Measurements from ENCODE around the gene AK5.

The AK5 gene

GRCh38 chr1:77550135-77550534 is 268.3 kb downstream of the AK5 start:
- DNase-seq, result no peak

DNA sequence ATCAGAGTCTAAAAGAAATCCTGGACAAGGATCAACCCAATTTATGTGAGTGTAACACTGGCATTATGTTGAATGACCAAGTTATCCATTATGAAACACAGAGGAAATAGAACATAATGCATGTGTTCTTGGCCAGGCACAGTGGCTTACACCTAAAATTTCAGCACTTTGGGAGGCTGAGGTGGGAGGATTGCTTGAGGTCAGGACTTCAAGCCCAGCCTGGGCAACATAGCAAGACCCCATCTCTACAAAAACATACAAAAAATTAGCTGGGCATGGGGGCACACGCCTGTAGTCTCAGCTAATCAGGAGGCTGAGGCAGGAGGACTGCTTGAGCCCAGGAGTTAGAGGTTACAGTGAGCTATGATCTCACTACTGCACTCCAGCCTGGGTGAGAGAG is 270.8 kb downstream of the AK5 start:
- no peak for DNase-seq

- DNase-seq, result no peak
Measured at GRCh38 chr1:77553568-77554291, 271.9 kb downstream of the AK5 start.

DNA sequence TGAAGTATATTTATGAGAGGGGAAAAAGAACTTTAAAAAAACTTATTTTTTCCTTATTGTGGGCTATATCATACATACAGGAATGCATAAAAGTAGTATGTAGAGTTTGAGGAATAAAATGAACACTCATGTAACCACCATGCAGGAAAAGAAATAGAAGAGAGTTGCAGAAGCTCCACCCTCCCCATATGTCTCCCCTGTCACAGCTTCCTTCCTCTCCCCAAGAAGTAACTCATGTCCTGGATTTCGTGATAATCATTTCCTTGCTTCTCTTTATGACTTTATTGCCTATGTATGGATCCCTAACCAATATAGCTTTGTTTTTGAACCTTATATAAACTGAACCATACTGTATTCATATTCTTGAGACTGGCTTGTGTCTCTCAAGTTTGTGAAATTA is 274.2 kb downstream of the AK5 start:
- DNase-seq, result no peak

DNA sequence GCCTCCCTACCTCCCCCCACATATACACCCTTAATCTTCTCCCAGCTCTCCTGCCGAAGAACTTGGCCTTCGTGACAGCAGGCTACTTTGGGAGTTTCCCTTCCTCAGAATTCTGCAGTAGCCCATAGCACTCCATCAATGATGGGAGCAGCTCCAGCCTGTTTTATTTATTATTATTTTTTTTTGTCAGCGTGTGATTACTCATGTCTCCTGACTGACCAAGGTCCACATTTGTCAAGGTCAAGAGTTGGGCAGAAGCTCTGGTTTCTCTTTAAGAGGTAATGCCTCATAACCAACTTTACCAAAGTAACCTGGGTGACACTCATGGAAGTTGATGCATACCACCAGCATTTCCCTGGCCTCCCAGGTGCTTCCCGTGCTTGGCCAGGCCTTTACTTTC is 275.2 kb downstream of the AK5 start:
- no peak for DNase-seq

- no peak for DNase-seq
Measured at GRCh38 chr1:77558591-77559164, 276.9 kb downstream of the AK5 start.

DNA sequence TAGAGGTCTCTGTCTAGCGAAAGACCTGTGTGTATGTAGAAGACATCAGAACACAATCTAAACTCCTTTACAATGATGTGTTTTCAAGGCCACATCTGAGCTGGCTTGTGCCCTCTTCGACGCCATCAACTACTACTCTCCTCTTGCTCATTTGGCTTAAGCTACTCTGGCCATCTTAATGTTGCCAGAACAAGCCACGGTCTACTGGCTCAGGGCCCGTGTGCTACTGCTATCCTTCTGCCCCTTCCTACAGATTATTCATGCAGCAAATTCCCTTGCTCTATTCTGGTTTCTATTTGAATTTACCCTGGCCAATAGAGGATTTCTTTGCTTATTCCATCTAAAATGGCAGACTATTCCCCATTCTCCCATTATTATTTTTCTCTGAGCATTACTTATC is 278.9 kb downstream of the AK5 start:
- no peak for DNase-seq

GRCh38 chr1:77562596-77563150 is 280.9 kb downstream of the AK5 start:
- DNase-seq, result no peak

GRCh38 chr1:77565321-77565720 is 283.5 kb downstream of the AK5 start:
- no peak for DNase-seq

- DNase-seq, result no peak
Measured at GRCh38 chr1:77571642-77572041, 289.8 kb downstream of the AK5 start.

GRCh38 chr1:77579547-77579946 is 297.7 kb downstream of the AK5 start:
- DNase-seq, result no peak

DNA sequence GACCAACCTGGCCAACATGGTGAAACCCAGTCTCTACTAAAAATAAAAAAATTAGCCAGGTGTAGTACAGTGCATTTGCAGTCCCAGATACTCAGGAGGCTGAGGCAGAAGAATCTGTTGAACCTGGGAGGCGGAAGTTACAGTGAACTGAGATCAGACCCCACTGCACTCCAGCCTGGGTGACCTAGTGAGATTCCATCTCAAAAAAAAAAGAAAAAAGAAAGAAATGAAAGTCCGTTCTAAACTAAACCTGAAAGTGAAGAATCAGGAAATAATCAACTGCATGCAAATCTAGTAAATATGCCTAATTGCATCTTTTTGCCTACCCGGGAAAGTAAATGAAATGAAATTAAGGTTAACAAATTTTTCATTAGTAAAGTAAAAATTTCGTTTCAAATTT is 301.1 kb downstream of the AK5 start:
- DNase-seq, result no peak

GRCh38 chr1:77583483-77583882 is 301.7 kb downstream of the AK5 start:
- no peak for DNase-seq

DNA sequence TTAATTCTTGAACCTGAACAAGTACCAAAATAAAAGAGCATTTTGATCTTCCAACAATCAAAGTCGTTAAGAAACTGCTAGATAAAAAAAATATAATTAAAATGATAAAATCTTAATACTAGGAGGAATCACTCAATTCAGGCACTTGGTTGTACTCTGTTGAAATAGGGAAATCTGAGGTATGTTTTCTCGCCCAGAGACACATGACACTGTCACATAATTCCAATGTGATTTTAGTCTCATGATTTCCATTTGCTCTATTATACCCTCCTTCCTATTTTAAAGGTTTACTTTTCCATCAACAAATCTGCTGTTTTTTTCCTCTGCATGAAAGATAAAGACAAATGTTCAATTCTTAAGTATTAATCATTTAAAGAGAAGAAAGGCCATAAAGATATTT is 303.1 kb downstream of the AK5 start:
- no peak for DNase-seq

- DNase-seq, result no peak
Measured at GRCh38 chr1:77585610-77586314, 303.9 kb downstream of the AK5 start.

DNA sequence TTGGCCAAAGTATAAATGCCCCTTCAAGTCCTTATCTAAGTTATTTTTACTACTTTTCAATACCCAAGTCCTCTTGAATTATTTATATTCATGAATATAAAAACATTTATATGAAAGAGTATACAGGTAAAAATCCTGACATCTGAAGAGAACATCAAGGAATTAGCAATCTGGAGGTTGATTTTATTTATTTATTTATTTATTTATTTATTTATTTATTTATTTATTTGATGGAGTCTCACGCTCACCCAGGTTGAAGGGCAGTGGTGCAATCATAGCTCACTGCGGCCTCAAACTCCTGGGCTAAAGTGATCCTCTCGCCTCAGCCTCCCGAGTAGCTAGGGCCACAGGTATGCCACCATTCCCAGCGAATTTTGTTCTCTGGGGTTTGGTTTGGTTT is 307.4 kb downstream of the AK5 start:
- DNase-seq, result no peak

DNA sequence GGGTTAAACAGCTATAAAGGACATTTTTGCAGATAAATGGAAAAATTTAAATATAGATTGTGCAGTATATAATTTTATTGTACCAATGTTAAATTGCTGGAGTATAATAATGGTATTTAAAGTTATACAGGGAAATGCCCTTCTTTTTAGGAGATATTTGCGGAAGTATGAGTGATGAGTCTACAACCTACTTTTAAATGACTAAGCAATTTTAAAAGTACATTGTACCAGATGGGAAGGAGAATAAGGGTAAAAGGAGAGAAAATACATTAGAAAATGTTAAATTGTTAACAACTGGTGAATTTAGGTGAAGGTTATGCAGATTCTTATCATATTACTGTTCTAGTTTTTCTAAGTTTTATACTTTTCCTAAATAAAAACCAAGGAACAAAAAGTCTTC is 308.8 kb downstream of the AK5 start:
- DNase-seq, result no peak

- DNase-seq, result no peak
Measured at GRCh38 chr1:77592906-77593305, 311.1 kb downstream of the AK5 start.

- no peak for DNase-seq
Measured at GRCh38 chr1:77594366-77595112, 312.7 kb downstream of the AK5 start.

GRCh38 chr1:77597310-77597709 is 315.5 kb downstream of the AK5 start:
- no peak for DNase-seq

- DNase-seq, result no peak
Measured at GRCh38 chr1:77605246-77606026, 323.6 kb downstream of the AK5 start.

DNA sequence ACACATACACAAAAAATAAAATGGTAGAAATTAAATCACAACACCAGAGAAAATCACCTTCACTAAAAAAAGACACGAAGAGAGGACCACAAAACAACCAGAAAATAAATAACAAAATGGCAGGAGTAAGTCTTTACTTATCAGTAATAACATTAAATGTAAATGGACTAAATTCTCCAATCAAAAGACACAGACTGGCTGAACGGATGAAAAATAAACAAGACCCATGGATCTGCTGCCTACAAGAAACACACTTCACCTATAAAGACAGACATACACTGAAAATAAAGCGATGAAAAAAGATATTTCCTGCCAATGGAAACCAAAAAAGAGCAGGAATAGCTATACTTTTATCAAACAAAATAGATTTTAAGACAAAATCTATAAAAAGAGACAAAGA is 327.1 kb downstream of the AK5 start:
- no peak for DNase-seq
